H9 (cell line): ENCODE data around the gene NINJ1. TPM values are rescaled to one million over a fixed set of nuclear protein-coding genes. Genes with fewer than 3 reads are reported as not detected.

Source experiments
- DNase-seq: peaks from one replicate; pipeline ENCODE4 v3.0.0-alpha.2; 2017
- H2AFZ ChIP-seq: one replicate; pipeline ENCODE4 v1.6.1; 2013; ENCODE audit warnings: mild to moderate bottlenecking, low read length, control low read depth, moderate library complexity
- H2AK5ac ChIP-seq: 2 replicates; pipeline ENCODE4 v1.6.1; 2013; ENCODE audit warnings: low read length, control low read depth, mixed read lengths; ENCODE audit not compliant: insufficient read length
- H2BK120ac ChIP-seq: one replicate; pipeline ENCODE4 v1.6.1; 2013; ENCODE audit warnings: low read depth, mild to moderate bottlenecking, low read length, control low read depth, inconsistent platforms; ENCODE audit not compliant: poor library complexity, severe bottlenecking
- H2BK12ac ChIP-seq: 2 replicates; pipeline ENCODE4 v1.6.1; 2013; ENCODE audit warnings: low read length, control low read depth, mixed read lengths, low read depth; ENCODE audit not compliant: insufficient read length
- H2BK15ac ChIP-seq: 2 replicates; pipeline ENCODE4 v1.6.1; 2013; ENCODE audit warnings: low read depth, low read length, control low read depth
- H2BK20ac ChIP-seq: one replicate; pipeline ENCODE4 v1.6.1; 2013; ENCODE audit warnings: low read depth, mild to moderate bottlenecking, low read length, control low read depth, inconsistent platforms; ENCODE audit not compliant: poor library complexity, severe bottlenecking
- H2BK5ac ChIP-seq: 2 replicates; pipeline ENCODE4 v1.6.1; 2013; ENCODE audit warnings: low read length, control low read depth, mixed read lengths; ENCODE audit not compliant: insufficient read length
- H3K14ac ChIP-seq: 2 replicates; pipeline ENCODE4 v1.6.1; 2013; ENCODE audit warnings: low read length, control low read depth; ENCODE audit not compliant: insufficient read depth
- H3K18ac ChIP-seq: 2 replicates; pipeline ENCODE4 v1.6.1; 2013; ENCODE audit warnings: low read depth, mild to moderate bottlenecking, mixed read lengths, low read length, control low read depth; ENCODE audit not compliant: insufficient read length
- H3K23ac ChIP-seq: 2 replicates; pipeline ENCODE4 v1.6.1; 2013; ENCODE audit warnings: low read length, control low read depth, mixed read lengths, low read depth; ENCODE audit not compliant: insufficient read length
- H3K23me2 ChIP-seq: 2 replicates; pipeline ENCODE4 v1.6.1; 2013; ENCODE audit warnings: low read depth, mild to moderate bottlenecking, mixed read lengths, low read length, control low read depth; ENCODE audit not compliant: insufficient read length, poor library complexity, severe bottlenecking
- H3K27ac ChIP-seq: 2 replicates; pipeline ENCODE4 v1.5.1; 2013; ENCODE audit warnings: low read length, control low read depth, mixed read lengths, low read depth; ENCODE audit not compliant: insufficient read length
- H3K27me3 ChIP-seq: 2 replicates; pipeline ENCODE4 v1.6.1; 2013; ENCODE audit warnings: low read length, control low read depth, inconsistent platforms; ENCODE audit not compliant: insufficient read depth
- H3K4ac ChIP-seq: 2 replicates; pipeline ENCODE4 v1.6.1; 2013; ENCODE audit warnings: low read depth, mild to moderate bottlenecking, control low read depth, inconsistent platforms, low read length, moderate library complexity
- H3K4me1 ChIP-seq: 2 replicates; pipeline ENCODE4 v1.6.1; 2013; ENCODE audit warnings: low read length, control low read depth, inconsistent platforms; ENCODE audit not compliant: insufficient read depth
- H3K4me2 ChIP-seq: 2 replicates; pipeline ENCODE4 v1.6.1; 2013; ENCODE audit warnings: low read length, control low read depth, mixed read lengths; ENCODE audit not compliant: insufficient read length, insufficient read depth
- H3K56ac ChIP-seq: 2 replicates; pipeline ENCODE4 v1.6.1; 2013; ENCODE audit warnings: low read depth, mild to moderate bottlenecking, mixed read lengths, low read length, control low read depth; ENCODE audit not compliant: insufficient read length
- H3K79me1 ChIP-seq: 2 replicates; pipeline ENCODE4 v1.6.1; 2013; ENCODE audit warnings: low read depth, mild to moderate bottlenecking, moderate library complexity, low read length, control low read depth, inconsistent platforms; ENCODE audit not compliant: insufficient read depth, poor library complexity, severe bottlenecking
- H3K79me2 ChIP-seq: 2 replicates; pipeline ENCODE4 v1.6.1; 2013; ENCODE audit warnings: low read length, control low read depth, inconsistent platforms; ENCODE audit not compliant: insufficient read depth
- H3K9ac ChIP-seq: 2 replicates; pipeline ENCODE4 v1.6.1; 2013; ENCODE audit warnings: low read length, control low read depth, mixed read lengths; ENCODE audit not compliant: insufficient read length; ENCODE audit errors: extremely low read depth
- H3K9me3 ChIP-seq: one replicate; pipeline ENCODE4 v1.6.1; 2013; ENCODE audit warnings: low read depth, low read length, inconsistent platforms; ENCODE audit not compliant: control insufficient read depth
- H3T11ph ChIP-seq: one replicate; pipeline ENCODE4 v1.6.1; 2013; ENCODE audit warnings: mild to moderate bottlenecking, low read length, control low read depth, inconsistent platforms
- H4K20me1 ChIP-seq: one replicate; pipeline ENCODE4 v1.6.1; 2013; ENCODE audit not compliant: control insufficient read depth, insufficient read length, insufficient read depth
- H4K5ac ChIP-seq: 2 replicates; pipeline ENCODE4 v1.6.1; 2013; ENCODE audit warnings: low read depth, mild to moderate bottlenecking, mixed read lengths, low read length, control low read depth; ENCODE audit not compliant: insufficient read length
- H4K8ac ChIP-seq: replicated peaks from 2 replicates; pipeline ENCODE4 v1.6.1; 2013; ENCODE audit warnings: low read length, control low read depth, mixed read lengths, low read depth; ENCODE audit not compliant: insufficient read length
- H4K91ac ChIP-seq: 2 replicates; pipeline ENCODE4 v1.6.1; 2013; ENCODE audit warnings: low read depth, mild to moderate bottlenecking, moderate library complexity, mixed read lengths, low read length, control low read depth; ENCODE audit not compliant: insufficient read length
- H3K27ac Mint-ChIP-seq, 3 experiments: 2 replicates in 2 of 3; 3 replicates in 1 of 3; pipeline ENCODE4 v1.8.0; 2020 to 2021; ENCODE audit warnings: mixed read lengths in 3 of 3, mild to moderate bottlenecking in 1 of 3, moderate library complexity in 1 of 3
- H3K27me3 Mint-ChIP-seq: 2 replicates; pipeline ENCODE4 v1.8.0; 2021; ENCODE audit warnings: low read depth, mild to moderate bottlenecking, moderate library complexity, mixed read lengths
- H3K36me3 Mint-ChIP-seq, 3 experiments: 2 replicates in 2 of 3; 3 replicates in 1 of 3; pipeline ENCODE4 v1.8.0; 2020 to 2021; ENCODE audit warnings: low read depth in 3 of 3, mixed read lengths in 3 of 3; ENCODE audit not compliant: insufficient read depth in 1 of 3
- H3K4me1 Mint-ChIP-seq, 2 experiments: 2 replicates each; pipeline ENCODE4 v1.8.0; 2020; ENCODE audit warnings: mixed read lengths in 2 of 2
- H3K4me3 Mint-ChIP-seq, 2 experiments: 2 replicates in 1 of 2; 3 replicates in 1 of 2; pipeline ENCODE4 v1.8.0; 2020 to 2021; ENCODE audit warnings: mild to moderate bottlenecking in 2 of 2, mixed read lengths in 2 of 2, moderate library complexity in 1 of 2
- H3K9me3 Mint-ChIP-seq, 2 experiments: 2 replicates in 1 of 2; 3 replicates in 1 of 2; pipeline ENCODE4 v1.8.0; 2020; ENCODE audit warnings: mild to moderate bottlenecking in 2 of 2, mixed read lengths in 2 of 2, moderate library complexity in 1 of 2
- CTCF ChIP-seq: fragments of 200-600 bp; sonication (generic); conservative IDR thresholded peaks from 3 replicates; pipeline ENCODE4 v1.8.0; 2021; ENCODE audit warnings: antibody characterized with exemption, mild to moderate bottlenecking
- WGBS: extraction: QIAGEN DNeasy Blood & Tissue Kit; methylation state at CpG from one replicate; pipeline ENCODE4 v1.1.7; 2013; ENCODE audit warnings: missing lambda C conversion rate, low lambda C conversion rate, mixed read lengths; ENCODE audit not compliant: insufficient read length; ENCODE audit errors: extremely low coverage; 5-methylcytosine and 5-hydroxymethylcytosine counted together
- total RNA-seq: library from RNA; stranded (reverse); gene quantifications from 2 replicates; pipeline ENCODE4 v1.2.1, GENCODE V29; 2021

Gene NINJ1
- total RNA-seq, 1 experiment from 2014 or later, result 28.9 TPM

GRCh38 chr9:93094658-93095204 lies 39.3 kb downstream of the NINJ1 start:
- no peak overlapping the region for H3T11ph ChIP-seq
- no peak overlapping the region for H2AK5ac ChIP-seq
- Mint-ChIP-seq H3K36me3 (0 out of 7 replicates have a peak, but pooled peaks cover 0 to 2% (median 0%) of the 10 kb centered on the region in 3 experiments), H3K9me3 (no peaks in the 10 kb centered on the region; a peak in 1 of 5 replicates), H3K27me3 (peaks cover 2% of the 10 kb centered on the region), H3K4me3 (peak overlapping the region; percentile 54 to 75), H3K27ac (peak overlapping the region; percentile 21 to 91 (median 90); a peak in 5 of 7 replicates), H3K4me1 (peaks cover 14 to 16% of the 10 kb centered on the region in 2 experiments)
- H2BK20ac ChIP-seq, result no peak overlapping the region
- DNase-seq, result no peak
- no peak overlapping the region for H3K9ac ChIP-seq
- no peaks in the 10 kb centered on the region for H3K79me2 ChIP-seq
- no peak overlapping the region for H3K56ac ChIP-seq
- H3K27ac ChIP-seq, result peak overlapping the region; percentile 37
- H3K27me3 ChIP-seq, result no peaks in the 10 kb centered on the region
- H3K4ac ChIP-seq, result no peak overlapping the region
- peak overlapping the region; percentile 20 for H3K4me2 ChIP-seq
- no peaks in the 10 kb centered on the region for H3K9me3 ChIP-seq
- H2BK120ac ChIP-seq, result no peak overlapping the region
- H3K23ac ChIP-seq, result no peak overlapping the region
- peak overlapping the region; percentile 2 for H4K5ac ChIP-seq
- no peak for TF ChIP-seq CTCF
- peaks cover 3% of the 10 kb centered on the region for H4K20me1 ChIP-seq
- H2BK5ac ChIP-seq, result no peak overlapping the region
- no peak overlapping the region for H4K8ac ChIP-seq
- H4K91ac ChIP-seq, result no peak overlapping the region
- H3K79me1 ChIP-seq, result no peaks in the 10 kb centered on the region
- H2BK12ac ChIP-seq, result no peak overlapping the region
- H3K4me1 ChIP-seq, result no peaks in the 10 kb centered on the region; the same call in 1 of the 2 replicates
- no peak overlapping the region for H3K14ac ChIP-seq
- H3K18ac ChIP-seq, result peak overlapping the region; percentile 50
- no peak overlapping the region for H2BK15ac ChIP-seq
- no CpG with 5 or more reads among the region's 11 CpGs for WGBS
- H3K23me2 ChIP-seq, result peaks cover 9% of the 10 kb centered on the region
- H2AFZ ChIP-seq, result no peak overlapping the region
